ENCODE data around the gene MYL1.

GRCh38 chr2:210286123-210286680, 28.8 kb downstream of the MYL1 start:
- TF ChIP-seq EZH2 (IDR thresholded peaks at IDR 0.05) (no peak), POLR2AphosphoS5 (IDR thresholded peaks at IDR 0.05; ENCODE audit: borderline replicate concordance, low read depth, low read length) (no peak)
